A549 treated with DMSO at 1 μM for 4 hours (cell line): ENCODE data around the gene GRM6. TPM values are rescaled to one million over a fixed set of nuclear protein-coding genes. Genes with fewer than 3 reads are reported as not detected.

Experiments
- total RNA-seq: library from RNA; stranded (reverse); fragments of 200-300 nt; extraction: Qiagen RNA extraction; gene quantifications from 5 replicates; pipeline ENCODE4 v1.2.3, GENCODE V29; 2022; ENCODE audit warnings: low read depth

Gene GRM6
- not detected in 5 replicates for total RNA-seq

GRCh38 chr5:178994580-178995340 lies at the start of gene GRM6:
GRM6 (minus strand) TSS chr5:178995320; CDS start chr5:178994944, 376 bp downstream.

GRCh38 chr5:179023528-179024189 lies 28.5 kb upstream of the GRM6 start, which contains the start of gene ZNF879:
ZNF879 (plus strand) TSS chr5:179023804; CDS start chr5:179025005, 1,201 bp downstream.

GRCh38 chr5:178940569-178941360 lies 54.4 kb downstream of the GRM6 start, which contains the start of gene ZNF454:
ZNF454 (plus strand) TSS chr5:178941198; CDS start chr5:178942792, 1,594 bp downstream.

Other genes starting within 250 kb of the GRM6 start
- 4.9 to 6.6 TPM (median 5.1 TPM) in 5 replicates for gene ZNF354B, start 135.4 kb downstream of the GRM6 start, total RNA-seq
- gene ZFP2, start 99.4 kb downstream of the GRM6 start, total RNA-seq, result 0.05 to 0.12 TPM in 2 of 5 replicates, not detected in the others
- gene ZNF454, start 54.1 kb downstream of the GRM6 start, total RNA-seq, result not detected in 5 replicates
- 0.39 to 0.85 TPM (median 0.62 TPM) in 5 replicates for gene ZNF879, start 28.5 kb upstream of the GRM6 start, total RNA-seq
- gene ZNF354C, start 65.1 kb upstream of the GRM6 start, total RNA-seq, result 0.55 to 1.0 TPM (median 0.95 TPM) in 5 replicates